AG08396 (cell line): Measurements from ENCODE around the gene EDDM3A.

Source experiments
- DNase-seq: peaks from one replicate; pipeline ENCODE4 v3.0.0; 2012; ENCODE audit warnings: low spot score, mixed read lengths

The EDDM3A gene

DNA sequence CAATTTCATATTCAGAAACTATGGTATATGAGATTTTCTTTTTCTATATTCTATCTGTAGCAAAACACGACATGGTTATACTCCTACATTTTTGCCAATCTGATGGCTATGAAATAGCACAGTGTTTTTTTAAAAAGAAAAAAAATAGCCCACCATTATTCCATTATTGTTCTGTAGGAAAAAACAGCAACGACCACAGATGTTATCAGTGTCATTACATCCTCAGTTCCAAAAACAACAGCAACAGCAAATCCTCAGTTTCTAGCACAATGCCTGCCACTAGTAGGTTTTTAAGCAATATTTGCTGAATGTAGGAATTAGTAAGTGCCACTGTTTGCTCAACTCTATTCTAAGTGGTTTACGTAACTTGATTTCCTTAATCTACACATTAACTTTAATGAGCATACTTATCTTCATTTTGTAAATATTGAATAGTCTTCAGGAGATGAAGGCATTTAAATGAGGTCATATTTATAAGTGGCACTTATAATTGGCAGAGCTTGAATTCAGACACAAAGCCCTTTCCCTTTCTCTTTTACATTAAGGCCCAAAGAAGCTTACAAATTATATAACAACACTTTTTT lies 43.6 kb downstream of the EDDM3A start:
- DNase-seq: no peak

DNA sequence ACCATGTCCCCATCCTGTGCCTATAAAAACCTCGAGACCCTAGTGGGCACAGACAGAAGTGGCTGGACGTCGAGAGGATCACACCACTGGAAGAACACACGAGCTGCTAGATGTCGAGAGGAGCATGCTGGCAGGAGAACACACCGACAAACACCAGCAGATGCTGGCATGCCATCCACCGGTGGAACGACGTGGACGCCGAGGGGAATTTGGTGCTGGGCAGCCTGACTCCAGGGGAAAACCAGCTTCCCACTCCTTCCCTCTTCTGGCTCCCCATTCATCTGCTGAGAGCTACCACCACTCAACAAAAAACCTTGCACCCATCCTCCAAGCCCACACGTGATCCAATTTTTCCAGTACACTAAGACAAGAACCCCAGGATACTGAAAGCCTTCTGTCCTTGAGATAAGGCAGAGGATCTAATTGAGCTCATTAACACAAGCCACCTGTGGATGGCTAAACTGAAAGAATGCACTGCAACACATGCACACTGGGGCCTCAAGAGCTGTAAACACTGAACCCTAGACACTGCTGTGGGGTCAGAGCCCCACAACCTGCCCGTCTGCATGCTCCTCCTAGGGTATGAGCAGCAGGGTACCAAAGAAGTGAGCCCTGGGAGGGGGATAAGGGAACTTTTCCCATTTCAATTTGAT lies 44.9 kb downstream of the EDDM3A start:
- DNase-seq: no peak

DNA sequence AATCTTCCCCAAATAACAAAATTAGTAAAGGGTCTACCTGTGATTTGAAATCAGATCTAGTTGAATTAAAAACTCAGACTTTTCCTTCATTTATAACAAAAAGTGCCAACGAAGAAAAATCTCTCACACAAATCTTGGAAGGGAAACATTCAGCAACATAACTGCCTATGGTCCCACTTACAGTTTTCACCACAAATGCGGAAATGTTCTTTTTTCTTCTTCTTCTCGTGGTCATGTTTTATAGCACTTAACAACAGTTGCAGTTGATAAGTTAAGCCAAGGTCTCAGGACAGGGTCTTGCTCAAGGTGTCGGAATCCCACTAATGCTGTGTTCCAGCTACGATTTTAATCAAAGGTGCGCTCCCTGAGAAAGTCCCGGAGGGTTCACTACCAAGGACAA lies 45.5 kb downstream of the EDDM3A start:
- no peak for DNase-seq

DNA sequence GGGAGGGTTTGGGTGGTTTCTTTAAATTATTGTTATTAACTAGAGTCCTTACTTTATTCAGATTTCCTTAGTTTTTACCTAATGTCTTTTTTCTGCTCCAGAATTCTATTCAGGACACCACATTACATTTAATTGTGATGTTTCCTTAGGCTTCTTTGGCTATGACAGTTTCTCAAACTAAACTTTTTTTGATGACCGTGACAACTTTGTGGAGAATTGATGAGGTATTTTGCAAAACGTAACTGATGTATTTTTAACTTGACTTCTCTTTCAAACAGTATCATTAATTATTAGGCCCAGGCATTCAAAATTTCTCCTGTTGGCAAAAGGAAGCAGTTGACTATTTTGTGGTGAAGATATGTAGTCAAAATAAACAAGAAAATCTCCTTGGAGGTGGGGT lies 45.9 kb downstream of the EDDM3A start:
- DNase-seq: no peak

GRCh38 chr14:20792556-20792955 lies 46.9 kb downstream of the EDDM3A start:
- no peak for DNase-seq

GRCh38 chr14:20794644-20795369 lies 49.1 kb downstream of the EDDM3A start:
- DNase-seq: no peak

- no peak for DNase-seq
These were observed 51.5 kb downstream of the EDDM3A start for GRCh38 chr14:20797164-20797563.
